Measurements from ENCODE around the gene TSPAN3.

GRCh38 chr15:77020348-77021087 lies 50.4 kb downstream of the TSPAN3 start:
- TF ChIP-seq CTCF (IDR thresholded peaks at IDR 0.05; ENCODE audit: insufficient read depth, low read length, poor library complexity, severe bottlenecking) (no peak), EZH2phosphoT487 (conservative IDR thresholded peaks at IDR 0.05; ENCODE audit: low read length) (no peak)
